Dermis blood vessel endothelial cell (primary cell): ENCODE data around the gene PTCD2. TPM values are rescaled to one million over a fixed set of nuclear protein-coding genes. Genes with fewer than 3 reads are reported as not detected.
"Not testable (repeated sequence)": the region's sequence is repeated elsewhere in the genome, so short reads cannot be mapped to it uniquely, and the experiment has no call there.

Experiments used
- DNase-seq: peaks from one replicate; pipeline ENCODE4 v3.0.0; 2010
- total RNA-seq: library from RNA; depleted of rRNA; stranded (reverse); fragments of >200 nt; gene quantifications from 2 replicates; pipeline ENCODE4 v1.2.3, GENCODE V29; 2014

The PTCD2 gene
- total RNA-seq, 1 donor from 2014 or later: 3.9 TPM

- no peak for DNase-seq
Observed at GRCh38 chr5:72383280-72383679, 63.1 kb downstream of the PTCD2 start.

DNA sequence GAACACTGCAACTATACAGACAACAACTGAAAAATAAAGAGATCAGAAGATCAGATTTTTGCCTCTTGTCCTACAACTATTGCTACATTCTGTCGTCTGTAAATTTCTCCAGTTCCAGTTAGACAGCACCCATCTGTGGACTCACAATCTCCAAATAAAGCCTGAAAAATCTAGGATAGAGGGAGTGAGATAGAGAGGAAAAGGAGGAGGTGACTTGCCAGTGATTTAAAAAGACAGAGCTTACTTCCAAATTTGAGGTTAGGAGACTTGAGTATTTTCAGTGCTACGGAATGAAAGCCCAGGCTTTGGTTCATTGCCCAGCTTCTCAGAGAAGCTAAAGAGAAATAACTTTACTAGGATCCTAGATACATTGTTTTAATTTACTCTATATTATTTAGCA is 63.6 kb downstream of the PTCD2 start:
- DNase-seq: no peak

DNA sequence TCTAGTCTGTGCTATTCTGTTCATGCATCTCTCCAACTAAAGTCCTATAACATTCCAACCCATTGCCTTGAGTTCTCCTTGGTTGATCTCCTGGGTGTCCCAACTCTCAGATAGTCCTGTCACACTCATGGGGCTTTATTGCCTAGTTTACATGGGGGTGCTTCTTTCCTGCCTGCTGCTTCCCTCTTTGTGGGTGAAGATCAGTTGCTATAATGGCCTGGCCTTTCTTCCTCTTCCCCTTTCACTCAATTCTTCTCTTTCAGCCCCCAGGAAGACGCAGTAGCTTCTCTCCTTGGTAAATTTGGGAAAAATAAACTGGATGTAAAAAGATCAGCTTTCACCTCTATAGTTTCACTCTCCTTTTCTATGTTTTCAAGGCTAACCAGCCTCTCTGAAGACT is 66.5 kb downstream of the PTCD2 start:
- no peak for DNase-seq

- DNase-seq: peak; percentile 91
Observed at GRCh38 chr5:72387985-72388384, 67.8 kb downstream of the PTCD2 start.

DNA sequence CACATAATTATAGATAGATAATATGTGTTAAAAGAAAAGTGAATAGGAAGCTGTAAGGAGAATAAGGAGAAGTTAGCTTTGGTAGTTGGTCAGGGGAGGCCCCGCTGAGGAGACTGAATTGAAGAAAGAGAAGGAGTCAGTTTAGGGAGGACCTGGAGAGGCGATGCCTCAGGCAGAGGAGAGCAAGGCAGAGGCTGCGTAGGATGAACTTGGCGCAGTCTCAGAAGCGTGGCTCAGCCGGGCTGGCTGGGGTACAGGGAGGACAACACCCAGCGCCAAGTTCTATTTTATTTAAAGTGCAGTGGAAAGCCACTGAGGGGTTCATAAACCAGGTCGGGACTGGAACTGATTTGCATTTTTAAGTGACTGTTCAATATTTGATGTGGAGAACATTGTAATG is 68.5 kb downstream of the PTCD2 start:
- DNase-seq: no peak

- DNase-seq: no peak
Observed at GRCh38 chr5:72390836-72391235, 70.7 kb downstream of the PTCD2 start.

- no peak for DNase-seq
Observed at GRCh38 chr5:72392326-72392733, 72.2 kb downstream of the PTCD2 start.

- no peak for DNase-seq
Observed at GRCh38 chr5:72393052-72393451, 72.9 kb downstream of the PTCD2 start.

- peak; percentile 57 for DNase-seq
Observed at GRCh38 chr5:72394688-72395087, 74.5 kb downstream of the PTCD2 start.

DNA sequence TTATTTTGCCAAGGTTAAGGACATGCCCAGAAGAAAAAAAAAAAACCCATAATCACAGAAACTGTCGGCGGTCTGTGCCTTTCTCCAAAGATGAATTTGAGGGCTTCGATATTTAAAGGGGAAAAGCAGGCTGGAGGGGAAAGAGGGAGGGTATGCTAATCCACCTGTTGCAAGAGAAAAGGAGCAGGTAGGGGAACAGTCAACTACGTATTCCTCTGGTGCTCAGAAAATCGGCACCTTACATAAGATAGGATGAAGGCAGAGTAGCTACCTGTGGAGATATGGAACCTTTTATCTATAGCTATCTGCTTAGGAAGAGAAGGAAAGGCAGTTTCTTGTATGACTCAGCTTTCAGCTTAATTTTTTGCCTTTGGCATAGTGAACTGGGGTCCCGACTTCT is 77.7 kb downstream of the PTCD2 start:
- DNase-seq: no peak

DNA sequence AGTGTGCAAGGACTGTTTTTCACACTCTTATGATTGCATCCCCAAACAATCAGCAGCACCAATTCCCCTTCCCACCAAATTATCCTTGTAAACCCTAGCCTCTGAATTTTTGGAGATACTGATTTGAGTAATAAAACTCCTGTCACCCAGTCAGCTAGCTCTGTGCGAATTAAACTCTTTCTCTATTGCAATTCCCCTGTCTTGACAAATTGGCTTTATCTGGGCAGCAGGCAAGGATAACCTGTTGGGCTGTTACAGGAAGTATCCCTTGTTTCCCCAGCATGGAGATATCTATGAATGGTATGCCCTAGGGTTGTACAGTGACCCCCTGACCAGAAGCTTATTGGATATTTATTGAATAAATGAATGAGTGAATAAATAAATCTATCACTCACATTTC is 80.8 kb downstream of the PTCD2 start:
- no peak for DNase-seq

DNA sequence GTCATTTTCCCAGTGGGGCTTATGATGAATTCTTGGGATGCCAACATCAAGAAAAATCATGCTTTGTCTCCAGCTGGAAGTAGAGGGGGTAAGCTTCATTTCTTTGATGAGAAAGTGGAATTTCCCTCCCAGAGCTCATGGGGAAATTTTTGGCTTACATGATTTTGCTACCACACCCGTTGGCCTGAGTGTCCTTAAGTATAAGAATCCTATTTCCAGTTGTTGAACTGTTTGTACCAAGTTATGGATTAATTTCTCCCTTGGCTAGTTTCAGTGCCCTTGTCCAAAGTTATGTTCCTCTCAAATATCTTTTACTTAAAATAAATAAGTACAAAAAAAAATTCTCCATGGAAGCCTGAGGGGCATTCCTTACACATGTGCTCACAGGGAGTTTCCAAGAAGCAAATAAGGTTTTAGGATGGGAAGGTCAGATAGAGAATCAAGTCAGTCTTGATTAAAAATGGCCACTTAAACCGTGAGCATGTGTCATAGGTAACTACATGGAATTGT is 82.3 kb downstream of the PTCD2 start:
- DNase-seq: peak; percentile 43

DNA sequence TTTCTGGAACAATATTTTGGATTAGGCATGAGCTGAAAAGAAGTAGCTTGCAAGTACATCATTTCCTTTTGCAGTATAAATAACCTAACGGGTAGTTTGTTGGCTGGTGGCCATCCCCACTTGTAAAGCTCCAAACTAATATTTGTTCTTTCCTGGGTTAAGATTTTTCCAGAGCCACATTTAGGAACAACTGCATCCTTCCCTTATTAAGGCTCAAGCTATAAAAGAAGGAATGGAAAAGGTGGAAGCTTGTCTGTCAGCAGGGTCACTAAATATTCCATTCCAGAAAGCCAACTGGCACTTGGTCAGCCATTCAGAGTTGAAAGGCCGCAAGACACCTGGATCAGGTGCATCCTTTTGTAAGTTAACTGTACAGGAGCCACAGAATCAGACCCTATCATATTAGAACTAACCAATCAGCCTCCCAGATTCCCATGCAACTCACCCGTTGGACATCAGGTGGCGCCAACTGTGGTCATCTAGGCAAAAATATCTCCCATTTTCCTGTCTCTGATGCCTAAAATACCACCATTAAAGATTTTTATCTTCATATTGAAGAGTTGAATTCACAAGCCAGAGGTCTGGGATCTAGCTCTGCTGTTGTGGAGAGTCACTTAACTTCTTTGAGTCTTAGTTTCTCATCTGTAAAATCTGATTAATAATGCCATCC is 82.9 kb downstream of the PTCD2 start:
- peak; percentile 93 for DNase-seq

DNA sequence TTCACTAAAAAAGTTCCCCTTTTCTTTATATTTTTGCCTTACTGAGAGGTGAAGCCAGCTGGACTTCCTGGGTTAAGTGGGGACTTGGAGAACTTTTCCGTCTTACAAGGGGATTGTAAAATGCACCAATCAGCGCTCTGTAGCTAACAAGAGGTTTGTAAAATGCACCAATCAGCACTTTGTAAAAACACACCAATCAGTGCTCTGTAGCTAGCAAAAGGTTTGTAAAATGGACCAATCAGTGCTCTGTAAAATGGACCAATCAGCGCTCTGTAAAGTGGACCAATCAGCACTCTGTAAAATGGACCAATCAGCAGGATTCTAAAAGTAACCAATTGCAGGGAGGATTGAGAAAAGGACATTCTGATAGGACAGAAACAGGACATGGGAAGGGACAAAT is 84.6 kb downstream of the PTCD2 start:
- not testable (repeated sequence) for DNase-seq

DNA sequence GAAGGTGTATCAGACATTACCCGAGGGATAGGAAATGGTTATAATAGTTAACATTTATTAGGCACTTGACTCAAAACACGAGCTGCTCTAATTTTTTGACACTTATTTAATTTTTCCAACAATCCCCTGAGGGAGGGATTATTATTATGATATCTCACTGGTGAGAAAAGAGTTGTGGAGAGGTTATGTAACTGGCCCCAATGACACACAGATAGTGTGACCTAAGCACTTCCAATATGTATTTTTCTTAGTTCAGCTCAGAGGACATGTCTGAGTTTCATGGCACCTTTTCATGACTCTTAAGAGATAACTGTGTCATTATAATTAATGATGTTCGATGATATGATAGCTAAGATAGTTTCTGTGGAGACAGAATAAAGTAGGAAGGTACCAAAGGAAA is 86.9 kb downstream of the PTCD2 start:
- DNase-seq: no peak

DNA sequence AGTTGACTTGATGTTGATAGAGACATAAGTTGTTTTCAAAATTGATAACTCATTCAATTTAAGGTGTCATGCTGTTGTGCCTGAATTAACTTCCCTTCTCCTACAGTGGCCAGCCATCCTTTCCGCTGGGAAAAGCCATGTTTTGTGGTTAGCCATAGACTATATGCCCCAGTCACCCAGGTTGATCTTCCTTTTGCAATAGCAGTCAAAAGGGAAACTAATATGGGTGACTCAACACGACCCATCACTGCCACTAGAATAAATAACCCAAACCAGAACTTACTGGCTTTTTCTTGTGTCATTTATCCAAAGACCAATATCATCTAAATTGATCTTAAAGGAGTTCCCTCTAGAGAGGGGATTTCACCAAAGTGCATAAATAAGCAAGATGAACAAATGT is 87.4 kb downstream of the PTCD2 start:
- DNase-seq: no peak

DNA sequence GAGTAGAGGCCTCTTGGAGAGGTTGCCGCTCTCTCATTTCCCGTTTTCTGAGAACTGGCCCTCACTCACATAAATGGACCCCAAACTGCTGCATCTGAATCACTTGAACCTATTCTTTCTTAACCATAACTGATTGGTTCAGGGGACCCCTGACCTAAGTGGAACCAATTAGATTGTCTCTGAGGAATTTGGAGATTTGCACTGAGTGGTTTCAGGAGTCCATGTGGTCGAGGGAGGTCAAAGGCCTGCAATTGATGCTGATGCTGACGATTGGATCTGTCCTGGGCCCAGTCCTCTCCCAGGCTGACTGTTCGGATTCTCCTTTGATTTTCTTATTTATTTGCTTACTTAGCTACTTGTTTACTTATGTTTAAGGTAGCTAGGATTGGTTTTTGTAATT is 88.0 kb downstream of the PTCD2 start:
- DNase-seq: no peak

GRCh38 chr5:72408603-72409002 is 88.4 kb downstream of the PTCD2 start:
- no peak for DNase-seq

DNA sequence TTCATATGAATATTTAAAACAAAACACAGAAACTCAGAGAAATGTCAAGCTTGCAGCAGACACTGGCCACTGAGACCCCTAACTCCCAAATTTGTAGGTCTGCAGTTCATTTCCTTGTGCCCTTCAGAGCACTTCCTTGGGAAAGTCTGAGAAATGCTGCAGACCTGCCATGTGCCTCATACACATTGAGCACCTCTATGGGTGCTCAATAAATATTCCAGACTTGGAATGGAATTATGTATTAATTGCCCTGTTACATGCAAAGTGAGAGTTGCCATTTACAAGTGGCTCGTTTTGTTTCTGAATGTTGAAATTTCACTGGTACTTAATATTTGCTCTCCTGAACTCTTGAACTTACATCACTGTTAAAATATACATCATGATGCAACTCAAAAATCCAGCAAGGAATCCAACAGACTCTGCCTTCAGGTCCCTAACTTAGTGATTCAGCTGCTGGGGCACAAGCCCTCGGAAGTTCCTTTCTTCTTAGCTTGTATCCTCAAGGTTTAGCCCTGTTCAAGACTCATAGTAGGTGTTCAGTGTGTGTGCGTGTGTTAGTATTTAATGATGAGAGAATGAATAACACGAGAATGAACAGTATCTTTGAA is 90.6 kb downstream of the PTCD2 start:
- no peak for DNase-seq

- DNase-seq: peak; percentile 17
Observed at GRCh38 chr5:72412283-72413055, 92.3 kb downstream of the PTCD2 start.

- no peak for DNase-seq
Observed at GRCh38 chr5:72415616-72416325, 95.6 kb downstream of the PTCD2 start.

DNA sequence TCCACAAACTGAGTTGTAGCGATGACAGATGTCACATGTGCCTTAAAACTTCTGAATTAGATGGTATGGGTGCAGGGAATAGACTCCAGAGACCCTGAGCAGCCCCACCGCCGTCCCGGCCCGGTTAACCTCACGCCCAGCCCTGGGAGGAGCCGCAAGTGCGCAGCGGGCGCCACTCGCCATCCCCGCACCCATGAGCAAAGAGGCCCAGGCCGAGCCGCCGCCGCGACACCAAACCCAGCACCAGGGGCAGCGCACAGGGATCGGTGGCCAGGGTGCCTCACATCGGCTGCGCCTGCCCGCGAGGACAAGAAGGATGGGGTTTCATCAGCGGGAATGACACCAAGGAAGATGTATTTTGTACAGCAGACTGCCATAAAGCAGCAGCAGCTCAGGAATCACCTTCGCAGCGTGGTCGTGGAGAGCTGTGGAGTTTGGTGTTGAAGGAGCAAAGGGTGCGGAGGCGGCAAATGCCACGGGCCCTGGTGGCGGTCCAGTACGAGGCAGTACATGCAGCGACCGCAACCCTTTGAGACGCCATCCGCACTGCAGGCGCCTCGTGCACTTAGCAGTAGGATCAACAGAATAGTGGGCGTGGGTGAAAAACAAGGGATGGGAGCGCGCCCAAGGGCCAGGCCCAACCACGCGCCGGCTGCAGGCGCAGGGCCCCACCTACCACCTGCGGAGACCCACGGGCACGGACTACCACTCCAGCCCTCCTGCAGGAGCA is 97.3 kb downstream of the PTCD2 start:
- no peak for DNase-seq
